DMS53 treated with DMSO at 0.1 percent for 48 hours (cell line): Measurements from ENCODE around the gene TMEM50A.
"Not testable (repeated sequence)": the region's sequence is repeated elsewhere in the genome, so short reads cannot be mapped to it uniquely, and the experiment has no call there.

Experiments
- DNase-seq: peaks from one replicate; lab custom pipeline; 2025; ENCODE audit not compliant: unreplicated experiment; lab: John Stamatoyannopoulos, UW

The TMEM50A gene

GRCh38 chr1:25329950-25330349 lies 8.2 kb upstream of the TMEM50A start:
- DNase-seq = not testable (repeated sequence)

DNA sequence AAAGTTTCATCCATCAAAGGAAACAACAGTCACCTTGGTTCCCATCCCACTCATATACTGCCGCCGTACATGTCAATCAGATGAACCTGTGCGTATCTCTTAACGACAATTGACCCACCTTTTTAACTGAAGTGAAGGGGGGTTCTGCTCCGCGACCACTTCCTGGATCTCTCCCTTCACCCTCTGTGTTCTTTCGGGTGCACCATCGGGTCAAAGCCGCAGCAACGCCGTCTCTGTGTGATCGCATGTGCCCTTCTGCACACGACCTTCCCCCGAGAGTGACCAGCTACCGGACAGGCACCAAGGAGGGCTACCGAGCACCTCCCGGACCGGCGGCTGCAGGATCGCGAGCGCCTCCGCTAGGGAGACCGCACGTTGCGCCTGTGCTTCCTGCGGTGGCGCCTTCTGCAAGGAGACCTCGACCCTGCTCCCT lies 1.2 kb upstream of the TMEM50A start:
- DNase-seq = not testable (repeated sequence)

DNA sequence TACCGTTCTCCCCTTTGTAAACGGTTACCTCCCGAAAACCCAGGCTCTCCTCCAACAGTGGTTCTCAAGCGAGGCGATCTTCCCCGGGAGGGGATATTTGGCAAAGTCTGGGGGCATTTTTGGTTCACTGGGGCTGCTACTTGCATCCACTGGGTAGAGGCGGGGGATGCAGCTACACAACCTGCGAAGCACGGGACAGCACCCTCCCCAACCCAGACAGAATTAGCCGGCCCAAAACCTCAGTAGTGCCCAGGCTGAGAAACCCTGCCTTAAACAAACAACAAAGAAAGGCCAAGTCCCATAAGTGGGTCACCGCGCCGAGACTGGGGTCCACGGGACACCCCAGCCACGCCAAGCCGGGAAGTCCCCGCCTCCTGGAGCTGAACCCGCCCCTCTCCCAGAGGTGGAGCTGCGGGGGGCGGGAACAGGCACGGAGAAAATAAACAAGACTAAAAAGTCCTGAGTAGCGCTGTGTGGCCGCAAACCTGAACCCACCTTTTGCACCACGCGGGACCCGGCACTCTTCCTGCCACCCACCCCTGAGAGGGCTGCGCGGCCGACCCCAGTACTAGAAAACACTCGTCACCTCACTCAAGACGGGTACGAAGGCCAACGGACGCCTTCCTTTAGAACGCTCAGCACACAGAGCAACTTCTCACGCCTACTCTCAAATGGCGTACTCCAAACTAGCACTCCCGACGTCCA lies 499 bp upstream of the TMEM50A start:
- not testable (repeated sequence) for DNase-seq

DNA sequence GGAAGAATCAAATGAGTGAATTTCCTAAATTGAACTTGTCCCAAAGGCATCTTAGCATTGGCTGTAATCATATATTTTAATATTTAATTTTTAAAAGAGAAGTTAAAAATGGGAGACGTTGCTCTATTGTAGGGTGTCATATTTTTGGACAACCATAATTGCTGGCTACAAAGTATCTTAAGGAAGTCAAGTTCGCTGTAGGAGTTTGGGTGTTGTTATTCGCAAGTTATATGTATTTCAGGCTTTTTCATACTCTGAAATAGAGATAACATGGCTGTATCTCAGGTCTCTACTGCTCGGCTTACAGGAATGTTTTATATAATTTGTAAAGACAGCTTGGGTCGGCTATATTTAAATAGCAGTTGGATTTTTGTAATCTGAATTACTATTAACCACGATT lies 852 bp downstream of the TMEM50A start:
- no peak for DNase-seq

- no peak for DNase-seq
Observed at GRCh38 chr1:25341746-25342145, 3.6 kb downstream of the TMEM50A start.

DNA sequence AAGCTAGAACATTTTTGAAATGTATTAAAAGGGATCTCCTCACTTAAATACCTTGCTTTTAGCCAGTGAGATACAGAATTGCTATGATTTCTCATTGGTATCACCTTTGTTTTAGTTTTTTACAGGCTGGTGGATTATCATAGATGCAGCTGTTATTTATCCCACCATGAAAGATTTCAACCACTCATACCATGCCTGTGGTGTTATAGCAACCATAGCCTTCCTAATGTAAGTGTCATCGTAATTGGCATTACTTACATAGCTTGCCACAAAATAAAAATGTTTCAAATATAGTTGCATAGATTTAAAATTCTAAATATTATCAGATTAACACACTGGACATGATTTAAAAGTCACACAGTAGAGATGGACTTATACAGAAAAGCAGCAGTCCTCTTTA lies 4.7 kb downstream of the TMEM50A start:
- DNase-seq = no peak

DNA sequence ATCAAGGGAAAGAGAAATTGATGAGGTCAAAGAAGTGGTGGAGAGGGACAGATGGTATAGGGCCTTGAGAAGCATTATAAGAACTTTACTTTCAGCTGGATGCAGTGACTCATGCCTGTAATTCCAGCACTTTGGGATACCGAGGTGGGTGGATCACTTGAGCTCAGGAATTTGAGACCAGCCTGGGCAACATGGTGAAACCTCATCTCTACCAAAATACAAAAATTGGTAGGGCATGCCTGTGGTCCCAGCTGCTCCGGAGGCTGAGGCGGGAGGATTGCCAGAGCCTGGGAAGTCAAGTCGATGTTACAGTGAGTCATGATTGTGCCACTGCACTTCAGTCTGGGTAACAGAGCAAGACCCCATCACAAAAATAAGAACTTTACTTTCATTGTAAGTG lies 5.7 kb downstream of the TMEM50A start:
- no peak for DNase-seq

DNA sequence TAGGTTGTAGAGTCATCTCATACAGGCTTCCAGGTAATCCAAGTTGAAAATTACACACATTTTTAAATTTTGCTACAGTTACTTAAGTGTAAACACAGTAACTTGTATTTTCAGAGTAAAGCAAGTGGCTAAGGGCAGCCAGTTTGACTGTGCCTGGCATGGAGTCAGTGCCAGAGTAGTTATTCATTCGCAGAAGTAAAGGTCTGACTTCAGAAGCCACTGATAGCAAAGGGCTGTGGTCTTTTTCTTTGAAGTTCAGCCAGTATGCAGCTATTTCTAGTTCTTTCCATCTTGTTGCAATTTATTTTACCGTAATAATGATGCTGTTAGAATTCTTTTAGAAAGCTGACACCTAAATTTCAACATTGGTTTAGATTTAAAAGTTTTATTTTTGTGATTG lies 9.4 kb downstream of the TMEM50A start:
- no peak for DNase-seq

GRCh38 chr1:25349606-25350005 lies 11.5 kb downstream of the TMEM50A start:
- DNase-seq = no peak

DNA sequence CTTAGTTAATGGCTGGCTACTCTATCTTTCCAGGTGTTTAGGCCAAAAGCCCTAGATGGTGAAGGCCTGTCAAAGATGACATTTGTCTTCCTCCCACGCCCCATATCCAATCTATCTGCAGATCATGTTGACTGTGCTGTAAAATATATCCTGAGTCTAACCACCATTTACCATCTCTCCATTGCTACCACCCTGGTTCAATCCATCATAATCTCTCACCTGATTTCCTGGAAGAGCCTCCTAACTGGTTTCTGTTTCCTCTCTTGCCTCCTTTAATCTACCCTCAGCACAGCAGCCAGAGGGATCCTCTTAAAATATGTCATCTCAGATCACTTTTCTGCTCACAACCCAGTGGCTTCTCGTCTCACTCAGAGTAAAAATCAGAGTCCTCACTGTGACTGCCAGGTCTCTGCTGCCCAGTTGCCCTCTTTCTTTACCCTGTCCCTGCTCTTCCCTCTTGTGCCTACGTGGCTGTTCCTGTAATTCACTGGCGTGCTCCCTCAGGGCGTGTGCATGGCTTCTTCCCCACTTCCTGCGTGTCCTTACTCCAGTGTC lies 17.8 kb downstream of the TMEM50A start:
- DNase-seq = no peak

GRCh38 chr1:25356441-25356840 lies 18.3 kb downstream of the TMEM50A start:
- no peak for DNase-seq

DNA sequence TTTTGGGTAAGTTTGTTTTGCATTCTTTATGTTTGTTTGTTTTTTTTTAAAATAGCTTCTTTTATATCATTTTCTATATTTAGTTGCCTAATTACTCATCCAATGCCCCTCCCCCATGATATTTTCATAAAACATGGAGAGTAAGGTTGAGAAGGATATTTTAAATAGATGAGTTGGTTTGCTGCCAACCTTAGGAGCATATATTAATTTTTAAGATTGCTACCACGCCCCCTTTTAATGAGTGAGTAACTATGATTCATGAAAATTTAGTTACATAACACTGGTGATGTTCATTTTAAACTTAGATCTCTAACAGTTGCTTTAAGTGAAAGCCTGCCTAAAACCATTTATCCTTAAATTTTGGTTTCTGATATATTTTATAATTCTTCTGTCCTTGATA lies 18.7 kb downstream of the TMEM50A start:
- no peak for DNase-seq

GRCh38 chr1:25360596-25361581 lies 22.8 kb downstream of the TMEM50A start:
- DNase-seq = no peak

- DNase-seq = no peak
Observed at GRCh38 chr1:25361901-25362300, 23.8 kb downstream of the TMEM50A start.

DNA sequence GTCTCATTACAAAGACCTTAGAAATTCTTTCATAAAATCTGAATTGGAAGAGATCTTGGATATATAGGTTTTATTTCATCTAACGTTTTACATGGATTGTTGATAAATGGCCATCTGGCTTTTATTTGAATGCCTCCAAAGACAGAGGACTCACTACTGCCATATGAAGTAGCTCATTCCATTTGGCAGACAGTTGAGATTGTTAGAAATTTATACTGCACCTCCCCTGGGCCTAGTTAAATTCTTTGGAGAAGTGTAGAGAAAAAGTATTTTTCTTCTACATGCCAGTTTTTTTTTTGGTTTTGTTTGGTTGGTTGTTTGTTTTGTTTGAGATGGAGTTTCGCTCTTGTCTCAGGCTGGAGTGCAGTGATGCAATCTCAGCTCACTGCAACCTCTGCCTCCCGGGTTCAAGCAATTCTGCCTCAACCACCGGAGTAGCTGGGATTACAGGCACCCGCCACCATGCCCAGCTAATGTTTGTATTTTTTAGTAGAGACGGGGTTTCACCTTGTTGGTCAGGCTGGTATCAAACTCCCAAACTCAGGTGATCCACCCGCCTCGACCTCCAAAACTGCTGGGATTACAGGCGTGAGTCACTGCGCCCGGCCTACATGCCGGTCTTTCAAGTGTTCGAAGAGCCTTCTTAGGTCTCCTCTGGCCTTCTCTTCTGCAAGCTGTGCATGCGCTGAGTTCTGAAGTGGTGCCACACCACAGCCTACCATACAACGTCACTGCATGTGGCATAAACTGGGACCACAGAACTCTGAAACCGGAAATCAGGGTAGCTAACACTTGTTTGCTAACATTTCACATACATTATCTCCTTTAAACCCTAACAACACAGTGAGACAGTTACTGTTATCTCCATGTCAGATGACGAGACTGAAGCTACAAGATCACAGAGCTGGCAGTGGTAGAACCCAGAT lies 24.8 kb downstream of the TMEM50A start:
- DNase-seq = not testable (repeated sequence)

DNA sequence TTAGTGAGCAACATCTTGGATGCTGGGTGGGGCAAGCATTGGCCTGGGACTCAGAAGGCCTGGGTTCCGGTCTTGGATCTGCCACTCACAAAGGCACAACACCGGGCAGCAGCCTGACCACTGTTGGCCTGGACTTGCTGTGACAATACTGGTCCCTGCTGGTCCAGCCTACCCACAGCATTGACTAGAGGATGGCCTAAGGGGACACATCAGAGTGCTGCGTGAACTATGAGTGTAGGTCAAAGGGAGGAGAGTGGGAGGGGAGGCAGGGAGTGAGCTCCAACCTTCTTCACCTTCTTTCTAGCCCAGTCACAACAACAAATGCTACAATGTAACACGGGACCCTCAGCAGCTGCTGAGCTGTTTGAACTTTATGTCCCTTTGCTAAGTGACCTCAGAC lies 31.1 kb downstream of the TMEM50A start:
- no peak for DNase-seq

- DNase-seq = not testable (repeated sequence)
Observed at GRCh38 chr1:25369691-25370271, 31.6 kb downstream of the TMEM50A start.

DNA sequence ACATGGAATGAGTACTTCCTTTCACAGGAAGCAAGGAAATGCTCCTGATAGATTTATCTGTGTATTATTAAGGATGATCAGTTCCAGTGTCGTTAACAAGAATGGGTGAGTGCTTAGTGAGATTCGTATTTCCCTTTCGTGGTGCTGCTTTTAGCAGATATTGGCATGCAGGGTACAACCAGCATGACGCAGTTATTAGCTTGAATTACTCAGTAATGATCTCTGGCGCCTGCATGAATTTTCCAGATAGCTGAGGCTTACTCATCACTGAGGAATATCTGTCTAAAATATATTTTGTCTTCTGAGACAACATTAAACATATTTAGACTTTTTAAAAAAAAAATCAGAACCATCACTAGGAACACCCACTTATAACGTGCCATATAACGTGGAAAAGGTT lies 33.6 kb downstream of the TMEM50A start:
- not testable (repeated sequence) for DNase-seq

DNA sequence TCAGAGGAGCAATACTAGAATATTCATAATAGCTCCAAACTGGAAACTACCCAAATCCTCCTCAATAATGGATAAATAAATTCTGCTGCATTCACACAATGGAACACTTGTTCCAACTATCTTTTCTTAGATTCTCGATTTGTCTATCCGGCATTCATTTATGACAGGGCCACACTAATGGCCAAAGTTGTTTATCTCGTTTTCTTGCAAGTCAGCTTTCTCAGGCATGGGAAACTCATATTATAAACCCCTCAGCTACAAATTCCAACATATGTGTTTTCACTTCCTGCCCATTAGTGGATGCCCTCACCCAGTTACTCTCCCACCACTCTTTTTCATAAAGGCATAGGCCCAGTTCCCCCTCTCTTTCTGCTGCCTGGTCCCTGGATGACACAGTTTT lies 40.2 kb downstream of the TMEM50A start:
- not testable (repeated sequence) for DNase-seq

- DNase-seq = not testable (repeated sequence)
Observed at GRCh38 chr1:25382543-25382942, 44.4 kb downstream of the TMEM50A start.
